GM12891 (cell line): ENCODE measurements around the gene CACNA1I.

Experiments used
- PAX5 ChIP-seq: IDR thresholded peaks from 2 replicates; pipeline ENCODE4 v1.6.1; 2011; ENCODE audit warnings: low read length, moderate library complexity, mild to moderate bottlenecking; ENCODE audit not compliant: insufficient read depth, severe bottlenecking
- POLR2A ChIP-seq: IDR thresholded peaks from 2 replicates; pipeline ENCODE4 v1.6.1; 2011; ENCODE audit warnings: low read depth, low read length, control low read depth
- POLR2AphosphoS5 ChIP-seq: IDR thresholded peaks from 2 replicates; pipeline ENCODE4 v1.6.1; 2011; ENCODE audit warnings: low read depth, low read length, control low read depth
- POU2F2 ChIP-seq: IDR thresholded peaks from 2 replicates; pipeline ENCODE4 v1.6.1; 2011; ENCODE audit warnings: low read depth, mild to moderate bottlenecking, control low read depth, low read length, moderate library complexity
- SPI1 ChIP-seq: IDR thresholded peaks from 2 replicates; pipeline ENCODE4 v1.6.1; 2011; ENCODE audit warnings: low read depth, low read length, control low read depth
- TAF1 ChIP-seq: IDR thresholded peaks from 2 replicates; pipeline ENCODE4 v1.6.1; 2011; ENCODE audit warnings: low read depth, low read length, control low read depth

GRCh38 chr22:39690881-39691605 is 120.5 kb downstream of the CACNA1I start:
- TF ChIP-seq POLR2A (no peak), SPI1 (no peak), POLR2AphosphoS5 (no peak), POU2F2 (no peak), TAF1 (no peak), PAX5 (no peak)
